ENCODE results near the gene RNF11.
A peak's percentile ranks its signal among the peaks of the same experiment; 100 is the strongest.

RNF11 gene

GRCh38 chr1:51235673-51236530, at the start of gene RNF11:
Gene RNF11 (plus strand): TSS chr1:51236273. CDS start chr1:51236757, 484 bp downstream.
- ATAC-seq: peak; percentile 95
- TF ChIP-seq ZFP3 (CRISPR knock-in tag; IDR thresholded peaks at IDR 0.05): peak; percentile 33; the same call in 1 of the 2 replicates
- no peak for TF ChIP-seq TOX (CRISPR knock-in tag; IDR thresholded peaks at IDR 0.05; ENCODE audit: borderline replicate concordance)
- TF ChIP-seq, protein P1, sequence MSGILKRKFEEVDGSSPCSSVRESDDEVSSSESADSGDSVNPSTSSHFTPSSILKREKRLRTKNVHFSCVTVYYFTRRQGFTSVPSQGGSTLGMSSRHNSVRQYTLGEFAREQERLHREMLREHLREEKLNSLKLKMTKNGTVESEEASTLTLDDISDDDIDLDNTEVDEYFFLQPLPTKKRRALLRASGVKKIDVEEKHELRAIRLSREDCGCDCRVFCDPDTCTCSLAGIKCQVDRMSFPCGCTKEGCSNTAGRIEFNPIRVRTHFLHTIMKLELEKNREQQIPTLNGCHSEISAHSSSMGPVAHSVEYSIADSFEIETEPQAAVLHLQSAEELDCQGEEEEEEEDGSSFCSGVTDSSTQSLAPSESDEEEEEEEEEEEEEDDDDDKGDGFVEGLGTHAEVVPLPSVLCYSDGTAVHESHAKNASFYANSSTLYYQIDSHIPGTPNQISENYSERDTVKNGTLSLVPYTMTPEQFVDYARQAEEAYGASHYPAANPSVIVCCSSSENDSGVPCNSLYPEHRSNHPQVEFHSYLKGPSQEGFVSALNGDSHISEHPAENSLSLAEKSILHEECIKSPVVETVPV (CRISPR knock-in tag; IDR thresholded peaks at IDR 0.05): no peak

DNA sequence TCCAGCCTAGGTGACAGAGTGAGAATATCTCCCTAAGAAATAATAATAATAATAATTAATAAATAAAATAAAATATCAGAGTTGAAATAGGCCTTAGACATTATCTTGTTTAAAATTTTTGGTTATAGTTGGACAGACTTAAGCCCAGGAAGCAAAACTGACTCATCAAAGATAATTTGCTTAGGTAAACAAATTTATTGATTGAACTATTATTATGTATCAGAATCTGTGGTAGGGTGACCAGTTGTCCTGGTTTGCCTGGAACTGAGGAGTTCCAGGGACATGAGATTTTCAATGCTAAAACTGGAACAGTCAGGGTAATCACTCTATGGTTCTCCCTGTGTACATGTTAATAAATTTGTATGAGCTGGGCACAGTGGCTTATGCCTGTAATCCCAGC, 47.8 kb upstream of the RNF11 start:
- TF ChIP-seq, protein P2, sequence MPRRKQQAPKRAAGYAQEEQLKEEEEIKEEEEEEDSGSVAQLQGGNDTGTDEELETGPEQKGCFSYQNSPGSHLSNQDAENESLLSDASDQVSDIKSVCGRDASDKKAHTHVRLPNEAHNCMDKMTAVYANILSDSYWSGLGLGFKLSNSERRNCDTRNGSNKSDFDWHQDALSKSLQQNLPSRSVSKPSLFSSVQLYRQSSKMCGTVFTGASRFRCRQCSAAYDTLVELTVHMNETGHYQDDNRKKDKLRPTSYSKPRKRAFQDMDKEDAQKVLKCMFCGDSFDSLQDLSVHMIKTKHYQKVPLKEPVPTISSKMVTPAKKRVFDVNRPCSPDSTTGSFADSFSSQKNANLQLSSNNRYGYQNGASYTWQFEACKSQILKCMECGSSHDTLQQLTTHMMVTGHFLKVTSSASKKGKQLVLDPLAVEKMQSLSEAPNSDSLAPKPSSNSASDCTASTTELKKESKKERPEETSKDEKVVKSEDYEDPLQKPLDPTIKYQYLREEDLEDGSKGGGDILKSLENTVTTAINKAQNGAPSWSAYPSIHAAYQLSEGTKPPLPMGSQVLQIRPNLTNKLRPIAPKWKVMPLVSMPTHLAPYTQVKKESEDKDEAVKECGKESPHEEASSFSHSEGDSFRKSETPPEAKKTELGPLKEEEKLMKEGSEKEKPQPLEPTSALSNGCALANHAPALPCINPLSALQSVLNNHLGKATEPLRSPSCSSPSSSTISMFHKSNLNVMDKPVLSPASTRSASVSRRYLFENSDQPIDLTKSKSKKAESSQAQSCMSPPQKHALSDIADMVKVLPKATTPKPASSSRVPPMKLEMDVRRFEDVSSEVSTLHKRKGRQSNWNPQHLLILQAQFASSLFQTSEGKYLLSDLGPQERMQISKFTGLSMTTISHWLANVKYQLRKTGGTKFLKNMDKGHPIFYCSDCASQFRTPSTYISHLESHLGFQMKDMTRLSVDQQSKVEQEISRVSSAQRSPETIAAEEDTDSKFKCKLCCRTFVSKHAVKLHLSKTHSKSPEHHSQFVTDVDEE (CRISPR knock-in tag; IDR thresholded peaks at IDR 0.05): no peak
- TF ChIP-seq ZC3H10 (CRISPR knock-in tag; IDR thresholded peaks at IDR 0.05): no peak
- no peak for TF ChIP-seq TCF4 (CRISPR knock-in tag; IDR thresholded peaks at IDR 0.05; ENCODE audit: borderline replicate concordance)
- no peak for TF ChIP-seq ISL1 (CRISPR knock-in tag; IDR thresholded peaks at IDR 0.05)
- TF ChIP-seq GLIS3 (CRISPR knock-in tag; IDR thresholded peaks at IDR 0.05): no peak
- no peak for TF ChIP-seq OSR1 (CRISPR knock-in tag; IDR thresholded peaks at IDR 0.05)
- TF ChIP-seq ZFP3 (CRISPR knock-in tag; IDR thresholded peaks at IDR 0.05): no peak
- TF ChIP-seq ZNF8 (CRISPR knock-in tag; IDR thresholded peaks at IDR 0.05): no peak
- TF ChIP-seq ZNF70 (CRISPR knock-in tag; IDR thresholded peaks at IDR 0.05): no peak
- TF ChIP-seq, protein P3, sequence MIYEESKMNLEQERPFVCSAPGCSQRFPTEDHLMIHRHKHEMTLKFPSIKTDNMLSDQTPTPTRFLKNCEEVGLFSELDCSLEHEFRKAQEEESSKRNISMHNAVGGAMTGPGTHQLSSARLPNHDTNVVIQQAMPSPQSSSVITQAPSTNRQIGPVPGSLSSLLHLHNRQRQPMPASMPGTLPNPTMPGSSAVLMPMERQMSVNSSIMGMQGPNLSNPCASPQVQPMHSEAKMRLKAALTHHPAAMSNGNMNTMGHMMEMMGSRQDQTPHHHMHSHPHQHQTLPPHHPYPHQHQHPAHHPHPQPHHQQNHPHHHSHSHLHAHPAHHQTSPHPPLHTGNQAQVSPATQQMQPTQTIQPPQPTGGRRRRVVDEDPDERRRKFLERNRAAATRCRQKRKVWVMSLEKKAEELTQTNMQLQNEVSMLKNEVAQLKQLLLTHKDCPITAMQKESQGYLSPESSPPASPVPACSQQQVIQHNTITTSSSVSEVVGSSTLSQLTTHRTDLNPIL (CRISPR knock-in tag; IDR thresholded peaks at IDR 0.05; ENCODE audit: low read depth): no peak
- TF ChIP-seq ARNTL (CRISPR knock-in tag; IDR thresholded peaks at IDR 0.05; ENCODE audit: borderline replicate concordance, low read depth): no peak
- no peak for TF ChIP-seq RARB (CRISPR knock-in tag; IDR thresholded peaks at IDR 0.05)
- TF ChIP-seq SNAI2 (CRISPR knock-in tag; IDR thresholded peaks at IDR 0.05): no peak
- TF ChIP-seq PPARA (CRISPR knock-in tag; IDR thresholded peaks at IDR 0.05; ENCODE audit: borderline replicate concordance): no peak
- no peak for TF ChIP-seq TOX (CRISPR knock-in tag; IDR thresholded peaks at IDR 0.05; ENCODE audit: borderline replicate concordance)
- no peak for TF ChIP-seq ESRRG (CRISPR knock-in tag; IDR thresholded peaks at IDR 0.05)
- no peak for ATAC-seq

- TF ChIP-seq ISL1 (CRISPR knock-in tag; IDR thresholded peaks at IDR 0.05) (peak; percentile 81), CSDC2 (CRISPR knock-in tag; IDR thresholded peaks at IDR 0.05) (no peak)
Measured at GRCh38 chr1:51189421-51190073, 46.5 kb upstream of the RNF11 start.

DNA sequence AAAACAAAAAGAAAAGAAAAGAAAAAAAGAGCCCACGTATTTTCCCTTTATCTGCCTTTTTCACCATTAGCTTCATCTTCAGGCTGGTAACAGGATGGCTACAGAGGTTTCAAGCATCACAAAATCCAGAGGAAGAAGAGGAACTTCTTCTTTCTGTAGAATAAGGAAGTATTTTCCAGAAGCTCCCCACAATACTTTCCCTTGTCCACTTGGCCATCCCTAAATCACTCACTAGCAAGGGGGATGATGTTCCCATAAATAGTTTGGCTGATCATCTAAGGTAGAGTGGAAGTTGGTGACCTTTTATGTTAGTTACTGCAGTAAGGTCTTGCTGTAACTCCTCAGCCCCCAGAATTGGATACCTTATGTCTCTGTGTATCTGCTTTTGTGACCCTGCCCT, 45.1 kb upstream of the RNF11 start:
- ATAC-seq: no peak
- TF ChIP-seq ZNF565 (CRISPR knock-in tag; conservative IDR thresholded peaks at IDR 0.05; ENCODE audit: low read depth) (no peak), SNAI2 (CRISPR knock-in tag; IDR thresholded peaks at IDR 0.05) (no peak), ZNF70 (CRISPR knock-in tag; IDR thresholded peaks at IDR 0.05) (no peak), POU6F1 (CRISPR knock-in tag; IDR thresholded peaks at IDR 0.05; ENCODE audit: borderline replicate concordance, low read depth) (no peak), TCF4 (CRISPR knock-in tag; IDR thresholded peaks at IDR 0.05; ENCODE audit: borderline replicate concordance) (no peak), RARB (CRISPR knock-in tag; IDR thresholded peaks at IDR 0.05) (no peak), ZFP3 (CRISPR knock-in tag; IDR thresholded peaks at IDR 0.05) (no peak), ESRRG (CRISPR knock-in tag; IDR thresholded peaks at IDR 0.05) (no peak), OSR1 (CRISPR knock-in tag; IDR thresholded peaks at IDR 0.05) (no peak), BACH2 (CRISPR knock-in tag; IDR thresholded peaks at IDR 0.05; ENCODE audit: borderline replicate concordance) (no peak)
- TF ChIP-seq, protein P4, sequence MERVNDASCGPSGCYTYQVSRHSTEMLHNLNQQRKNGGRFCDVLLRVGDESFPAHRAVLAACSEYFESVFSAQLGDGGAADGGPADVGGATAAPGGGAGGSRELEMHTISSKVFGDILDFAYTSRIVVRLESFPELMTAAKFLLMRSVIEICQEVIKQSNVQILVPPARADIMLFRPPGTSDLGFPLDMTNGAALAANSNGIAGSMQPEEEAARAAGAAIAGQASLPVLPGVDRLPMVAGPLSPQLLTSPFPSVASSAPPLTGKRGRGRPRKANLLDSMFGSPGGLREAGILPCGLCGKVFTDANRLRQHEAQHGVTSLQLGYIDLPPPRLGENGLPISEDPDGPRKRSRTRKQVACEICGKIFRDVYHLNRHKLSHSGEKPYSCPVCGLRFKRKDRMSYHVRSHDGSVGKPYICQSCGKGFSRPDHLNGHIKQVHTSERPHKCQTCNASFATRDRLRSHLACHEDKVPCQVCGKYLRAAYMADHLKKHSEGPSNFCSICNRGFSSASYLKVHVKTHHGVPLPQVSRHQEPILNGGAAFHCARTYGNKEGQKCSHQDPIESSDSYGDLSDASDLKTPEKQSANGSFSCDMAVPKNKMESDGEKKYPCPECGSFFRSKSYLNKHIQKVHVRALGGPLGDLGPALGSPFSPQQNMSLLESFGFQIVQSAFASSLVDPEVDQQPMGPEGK (CRISPR knock-in tag; IDR thresholded peaks at IDR 0.05; ENCODE audit: borderline replicate concordance): no peak
- TF ChIP-seq, protein P1 (CRISPR knock-in tag; IDR thresholded peaks at IDR 0.05): no peak

More at GRCh38 chr1:51189421-51190073, 46.5 kb upstream of the RNF11 start:
- peak; percentile 73 for ATAC-seq

Measured in SK-N-SH treated with all-trans-retinoic acid at 6 μM for 48 hours (cell line).